IMR-90 (cell line): Measurements from ENCODE around the gene HSFX3. TPM values are rescaled to one million over a fixed set of nuclear protein-coding genes. Genes with fewer than 3 reads are reported as not detected.

Source experiments
- ATAC-seq: fragments of 200-7000 bp; cut with Tn5 transposase; 2 replicates; pipeline ENCODE4 v1.9.1; 2020; ENCODE audit warnings: low read depth, mild to moderate bottlenecking, moderate library complexity
- BruUV-seq: library from RNA; stranded (reverse); fragments of 400-500 nt; replicated peaks from 2 replicates; lab custom pipeline; 2021; lab: Mats Ljungman, UMichigan
- CTCF ChIA-PET: fragments of 300-600 bp; formaldehyde crosslinking; extraction: SDS; loops from one replicate; lab custom pipeline; 2021; ENCODE audit warnings: antibody characterized with exemption; lab: Yijun Ruan, JAX
- POLR2A ChIA-PET: fragments of 300-600 bp; sonication (Branson Sonifier 250); formaldehyde crosslinking; loops from one replicate; lab custom pipeline; 2022; ENCODE audit warnings: antibody characterized with exemption; ENCODE audit not compliant: unreplicated experiment; lab: Charles Lee
- DNase-seq: peaks from one replicate; pipeline ENCODE4 v3.0.0; 2013
- H2AFZ ChIP-seq: replicated peaks from 2 replicates; pipeline ENCODE3; 2013; ENCODE audit warnings: low read length, mild to moderate bottlenecking; ENCODE audit not compliant: poor library complexity
- H2AK5ac ChIP-seq: 2 replicates; pipeline ENCODE4 v1.6.1; 2013; ENCODE audit warnings: low read depth, low read length, inconsistent platforms
- H2AK9ac ChIP-seq: replicated peaks from 2 replicates; pipeline ENCODE3; 2013; ENCODE audit warnings: mild to moderate bottlenecking, low read depth, low read length, moderate library complexity; ENCODE audit not compliant: poor library complexity
- H2BK120ac ChIP-seq: 2 replicates; pipeline ENCODE4 v1.6.1; 2013; ENCODE audit warnings: low read depth, low read length, inconsistent platforms
- H2BK15ac ChIP-seq: 3 replicates; pipeline ENCODE4 v1.6.1; 2013; ENCODE audit warnings: low read depth, low read length, inconsistent platforms
- H2BK20ac ChIP-seq: 2 replicates; pipeline ENCODE4 v1.6.1; 2013; ENCODE audit warnings: low read depth, mild to moderate bottlenecking, inconsistent platforms, low read length, moderate library complexity
- H2BK5ac ChIP-seq: 2 replicates; pipeline ENCODE4 v1.6.1; 2013; ENCODE audit warnings: mild to moderate bottlenecking, low read depth, low read length, inconsistent platforms; ENCODE audit not compliant: poor library complexity, severe bottlenecking
- H3K14ac ChIP-seq: replicated peaks from 2 replicates; pipeline ENCODE4 v1.6.1; 2013; ENCODE audit warnings: low read depth, low read length, inconsistent platforms
- H3K18ac ChIP-seq: 2 replicates; pipeline ENCODE4 v1.6.1; 2013; ENCODE audit warnings: low read depth, low read length, control low read depth
- H3K23ac ChIP-seq: 2 replicates; pipeline ENCODE4 v1.6.1; 2013; ENCODE audit warnings: low read depth, low read length, inconsistent platforms
- H3K27ac ChIP-seq: 2 replicates; pipeline ENCODE4 v1.5.1; 2013; ENCODE audit warnings: mild to moderate bottlenecking, control low read depth, low read length; ENCODE audit not compliant: insufficient read depth
- H3K27me3 ChIP-seq: 2 replicates; pipeline ENCODE4 v1.6.1; 2013; ENCODE audit warnings: low read length; ENCODE audit not compliant: control insufficient read depth, insufficient read depth
- H3K36me3 ChIP-seq: 2 replicates; pipeline ENCODE4 v1.6.1; 2013; ENCODE audit warnings: low read length, mixed read lengths; ENCODE audit not compliant: control insufficient read depth, insufficient read depth
- H3K4ac ChIP-seq: 2 replicates; pipeline ENCODE4 v1.6.1; 2013; ENCODE audit warnings: low read depth, low read length, inconsistent platforms
- H3K4me1 ChIP-seq: 2 replicates; pipeline ENCODE4 v1.6.1; 2013; ENCODE audit warnings: low read length, mixed read lengths; ENCODE audit not compliant: control insufficient read depth, insufficient read depth
- H3K4me2 ChIP-seq: 2 replicates; pipeline ENCODE4 v1.6.1; 2013; ENCODE audit warnings: low read depth, mild to moderate bottlenecking, control low read depth, low read length, moderate library complexity
- H3K4me3 ChIP-seq: 2 replicates; pipeline ENCODE4 v1.5.1; 2013; ENCODE audit warnings: low read depth, mild to moderate bottlenecking, control low read depth, low read length, moderate library complexity; ENCODE audit not compliant: insufficient read depth
- H3K56ac ChIP-seq: 2 replicates; pipeline ENCODE4 v1.6.1; 2013; ENCODE audit warnings: low read length, inconsistent platforms; ENCODE audit not compliant: insufficient read depth; ENCODE audit errors: extremely low read depth
- H3K79me1 ChIP-seq, 2 experiments: 2 replicates each; pipeline ENCODE4 v1.6.1; 2013; ENCODE audit warnings: low read length in 2 of 2, inconsistent platforms in 1 of 2, low read depth in 1 of 2
- H3K9ac ChIP-seq: 2 replicates; pipeline ENCODE4 v1.6.1; 2013; ENCODE audit warnings: low read depth, low read length, control low read depth
- H3K9me1 ChIP-seq: 2 replicates; pipeline ENCODE4 v1.6.1; 2013; ENCODE audit warnings: low read length, inconsistent platforms; ENCODE audit not compliant: insufficient read depth
- H3K9me3 ChIP-seq: 2 replicates; pipeline ENCODE4 v1.6.1; 2013; ENCODE audit warnings: low read length; ENCODE audit not compliant: control insufficient read depth, insufficient read depth
- H4K20me1 ChIP-seq: 2 replicates; pipeline ENCODE4 v1.6.1; 2013; ENCODE audit warnings: low read length, inconsistent platforms; ENCODE audit not compliant: insufficient read depth
- H4K5ac ChIP-seq: 2 replicates; pipeline ENCODE4 v1.6.1; 2013; ENCODE audit warnings: mild to moderate bottlenecking, low read depth, low read length, control low read depth
- H4K8ac ChIP-seq, 2 experiments: 2 replicates each; pipeline ENCODE4 v1.6.1; 2013; ENCODE audit warnings: low read depth in 2 of 2, low read length in 2 of 2, control low read depth in 1 of 2, inconsistent platforms in 1 of 2
- H4K91ac ChIP-seq: 2 replicates; pipeline ENCODE4 v1.6.1; 2013; ENCODE audit warnings: low read depth, low read length, inconsistent platforms; ENCODE audit not compliant: insufficient read depth
- NFE2L2 ChIP-seq: fragments of 150-350 bp; IDR thresholded peaks from 2 replicates; pipeline ENCODE4 v1.6.1; 2016; ENCODE audit warnings: low read depth, mild to moderate bottlenecking, low read length
- WGBS, 2 experiments: methylation state at CpG; one replicate each; pipeline versions ENCODE4 v1.1.5 to v1.1.7; 2013; ENCODE audit warnings: missing lambda C conversion rate in 2 of 2; ENCODE audit not compliant: insufficient read length in 1 of 2; ENCODE audit errors: extremely low coverage in 2 of 2; 5-methylcytosine and 5-hydroxymethylcytosine counted together
- dilution Hi-C: fragments of 300-500 bp; cut with HindIII; formaldehyde crosslinking; loops from one replicate; pipeline ENCODE4 v1.14.3; 2018; ENCODE audit warnings: low sequenced_read_pairs; ENCODE audit not compliant: unreplicated experiment
- in situ Hi-C: fragments of 300-500 bp; cut with MboI; formaldehyde crosslinking; loops from 3 replicates; pipeline ENCODE4 v1.14.3; 2019; ENCODE audit warnings: low sequenced_read_pairs, inconsistent platforms, mixed read lengths
- intact Hi-C: fragments of 100-400 bp; cut with micrococcal nuclease; formaldehyde crosslinking; loops from 2 replicates; pipeline ENCODE4 v1.10.0; 2022
- polyA plus RNA-seq, 3 experiments: library from polyadenylated mRNA; depleted of rRNA; stranded (reverse); fragments of >200 nt; gene quantifications; 2 replicates each; pipeline ENCODE4 v1.2.3, GENCODE V29; 2012; ENCODE audit warnings: low replicate concordance in 1 of 3
- total RNA-seq: library from RNA; depleted of rRNA; stranded (reverse); fragments of >200 nt; gene quantifications from 2 replicates; pipeline ENCODE4 v1.2.3, GENCODE V29; 2012
- TF ChIP-seq, protein P1 (sequence below): fragments of 150-350 bp; IDR thresholded peaks from 2 replicates; pipeline ENCODE4 v1.6.1; 2017; ENCODE audit warnings: mild to moderate bottlenecking, antibody characterized with exemption, low read length, low read depth

Gene HSFX3
- total and polyA plus RNA-seq, 2 of the 4 experiments (the other 2 are of a cell fraction), result not detected

- TF ChIP-seq, protein P1, sequence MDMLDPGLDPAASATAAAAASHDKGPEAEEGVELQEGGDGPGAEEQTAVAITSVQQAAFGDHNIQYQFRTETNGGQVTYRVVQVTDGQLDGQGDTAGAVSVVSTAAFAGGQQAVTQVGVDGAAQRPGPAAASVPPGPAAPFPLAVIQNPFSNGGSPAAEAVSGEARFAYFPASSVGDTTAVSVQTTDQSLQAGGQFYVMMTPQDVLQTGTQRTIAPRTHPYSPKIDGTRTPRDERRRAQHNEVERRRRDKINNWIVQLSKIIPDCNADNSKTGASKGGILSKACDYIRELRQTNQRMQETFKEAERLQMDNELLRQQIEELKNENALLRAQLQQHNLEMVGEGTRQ, result peak; percentile 31; the same call in 1 of the 2 replicates
- no peak for TF ChIP-seq NFE2L2
- Histone ChIP-seq H3K4me1 (no peaks in the 10 kb centered on the region), H3K23ac (no peak overlapping the region), H3K18ac (no peak overlapping the region), H3K36me3 (no peaks in the 10 kb centered on the region), H3K79me1 (no peaks in the 10 kb centered on the region), H3K4ac (no peak overlapping the region), H3K27me3 (peaks cover 4% of the 10 kb centered on the region), H3K4me3 (no peak overlapping the region), H2BK15ac (no peak overlapping the region), H3K9ac (no peak overlapping the region), H2BK120ac (no peak overlapping the region), H4K91ac (no peak overlapping the region), H2AK9ac (no peak overlapping the region), H4K8ac (no peak overlapping the region), H3K9me1 (no peaks in the 10 kb centered on the region), H2BK5ac (no peak overlapping the region), H2AK5ac (no peak overlapping the region), H2AFZ (no peak overlapping the region), H3K4me2 (no peak overlapping the region), H4K5ac (no peak overlapping the region), H3K14ac (no peak overlapping the region), H3K9me3 (no peaks in the 10 kb centered on the region), H4K20me1 (no peaks in the 10 kb centered on the region), H3K27ac (no peak overlapping the region), H3K56ac (no peak overlapping the region), H2BK20ac (no peak overlapping the region)
- in situ Hi-C loops (loop anchor here (25.0 kb wide), 1 partner anchor 1220 kb away; no protein-coding TSS in a partner anchor), dilution Hi-C loops (no loop called here), intact Hi-C loops (no loop called here)
- no CpG with 5 or more reads among the region's 1 CpG for WGBS, 2 experiments
- ChIA-PET POLR2A (no interaction called here), CTCF (no interaction called here)
- DNase-seq (no peak), ATAC-seq (no peak)
- BruUV-seq, result no TSS peak
Observed at GRCh38 chrX:149517308-149517707, 32.4 kb downstream of the HSFX3 start.
